Measurements from ENCODE around the gene SYNPR.
"Not testable (repeated sequence)": the region's sequence is repeated elsewhere in the genome, so short reads cannot be mapped to it uniquely, and the experiment has no call there.

The SYNPR gene

GRCh38 chr3:63639806-63640205 is 361.7 kb downstream of the SYNPR start:
- no peaks in the 10 kb centered on the region for H3K36me3 ChIP-seq (ENCODE audit: control insufficient read depth, insufficient read depth, low read length)
- H3K27me3 ChIP-seq (ENCODE audit: control insufficient read depth, insufficient read depth, low read length) = no peaks in the 10 kb centered on the region
- H3K9ac ChIP-seq (ENCODE audit: low read depth, low read length) = no peak overlapping the region
- no peaks in the 10 kb centered on the region for H3K9me3 ChIP-seq (ENCODE audit: control insufficient read depth, insufficient read depth, low read length)
- no peak overlapping the region for H3K4me3 ChIP-seq (ENCODE audit: low read depth, low read length)
- H3K4me1 ChIP-seq (ENCODE audit: control insufficient read depth, insufficient read depth, low read length) = peaks cover 3% of the 10 kb centered on the region

- H3K4me3 ChIP-seq (ENCODE audit: low read depth, low read length) = no peak overlapping the region
- H3K9ac ChIP-seq (ENCODE audit: low read depth, low read length) = no peak overlapping the region
- no peaks in the 10 kb centered on the region for H3K27me3 ChIP-seq (ENCODE audit: control insufficient read depth, insufficient read depth, low read length)
- H3K9me3 ChIP-seq (ENCODE audit: control insufficient read depth, insufficient read depth, low read length) = no peaks in the 10 kb centered on the region
- no peaks in the 10 kb centered on the region for H3K36me3 ChIP-seq (ENCODE audit: control insufficient read depth, insufficient read depth, low read length)
- H3K4me1 ChIP-seq (ENCODE audit: control insufficient read depth, insufficient read depth, low read length) = peaks cover 3% of the 10 kb centered on the region
These were observed 364.4 kb downstream of the SYNPR start for GRCh38 chr3:63642488-63642887.

- H3K36me3 ChIP-seq (ENCODE audit: control insufficient read depth, insufficient read depth, low read length) = no peaks in the 10 kb centered on the region
- H3K27me3 ChIP-seq (ENCODE audit: control insufficient read depth, insufficient read depth, low read length) = no peaks in the 10 kb centered on the region
- peak overlapping the region; percentile 76 for H3K4me3 ChIP-seq (ENCODE audit: low read depth, low read length)
- no peaks in the 10 kb centered on the region for H3K9me3 ChIP-seq (ENCODE audit: control insufficient read depth, insufficient read depth, low read length)
- H3K4me1 ChIP-seq (ENCODE audit: control insufficient read depth, insufficient read depth, low read length) = peaks cover 3% of the 10 kb centered on the region
- no peak overlapping the region for H3K9ac ChIP-seq (ENCODE audit: low read depth, low read length)
These were observed 366.2 kb downstream of the SYNPR start for GRCh38 chr3:63644212-63644797.

- H3K9ac ChIP-seq (ENCODE audit: low read depth, low read length) = not testable (repeated sequence)
- H3K4me3 ChIP-seq (ENCODE audit: low read depth, low read length) = peak overlapping the region; percentile 76
These were observed 367.0 kb downstream of the SYNPR start for GRCh38 chr3:63644928-63645781.

GRCh38 chr3:63652066-63652725 is 374.1 kb downstream of the SYNPR start, which contains the start of gene SNTN:
SNTN (plus strand) TSS chr3:63652675; CDS start chr3:63652688, 13 bp downstream.
- Histone ChIP-seq H3K9ac (ENCODE audit: low read depth, low read length) (no peak within 1 kb of the TSS), H3K9me3 (ENCODE audit: control insufficient read depth, insufficient read depth, low read length) (no peaks in the 10 kb centered on the region), H3K4me3 (ENCODE audit: low read depth, low read length) (no peak within 1 kb of the TSS), H3K36me3 (ENCODE audit: control insufficient read depth, insufficient read depth, low read length) (no peaks in the 10 kb centered on the region), H3K27me3 (ENCODE audit: control insufficient read depth, insufficient read depth, low read length) (no peaks in the 10 kb centered on the region), H3K4me1 (ENCODE audit: control insufficient read depth, insufficient read depth, low read length) (no peaks in the 10 kb centered on the region)

More at GRCh38 chr3:63644928-63645781, 367.0 kb downstream of the SYNPR start:
- not testable (repeated sequence) for H3K27me3 ChIP-seq (ENCODE audit: control insufficient read depth, insufficient read depth, low read length); H3K4me1 ChIP-seq (ENCODE audit: control insufficient read depth, insufficient read depth, low read length); H3K9me3 ChIP-seq (ENCODE audit: control insufficient read depth, insufficient read depth, low read length); H3K36me3 ChIP-seq (ENCODE audit: control insufficient read depth, insufficient read depth, low read length)

GRCh38 chr3:63654211-63654610 is 376.1 kb downstream of the SYNPR start:
- H3K36me3 ChIP-seq (ENCODE audit: control insufficient read depth, insufficient read depth, low read length) = no peaks in the 10 kb centered on the region
- H3K27me3 ChIP-seq (ENCODE audit: control insufficient read depth, insufficient read depth, low read length) = no peaks in the 10 kb centered on the region
- H3K4me3 ChIP-seq (ENCODE audit: low read depth, low read length) = no peak overlapping the region
- H3K4me1 ChIP-seq (ENCODE audit: control insufficient read depth, insufficient read depth, low read length) = no peaks in the 10 kb centered on the region
- H3K9ac ChIP-seq (ENCODE audit: low read depth, low read length) = no peak overlapping the region
- H3K9me3 ChIP-seq (ENCODE audit: control insufficient read depth, insufficient read depth, low read length) = no peaks in the 10 kb centered on the region

- H3K9ac ChIP-seq (ENCODE audit: low read depth, low read length) = no peak overlapping the region
- no peaks in the 10 kb centered on the region for H3K36me3 ChIP-seq (ENCODE audit: control insufficient read depth, insufficient read depth, low read length)
- no peaks in the 10 kb centered on the region for H3K4me1 ChIP-seq (ENCODE audit: control insufficient read depth, insufficient read depth, low read length)
- H3K9me3 ChIP-seq (ENCODE audit: control insufficient read depth, insufficient read depth, low read length) = no peaks in the 10 kb centered on the region
- H3K27me3 ChIP-seq (ENCODE audit: control insufficient read depth, insufficient read depth, low read length) = no peaks in the 10 kb centered on the region
- no peak overlapping the region for H3K4me3 ChIP-seq (ENCODE audit: low read depth, low read length)
These were observed 376.8 kb downstream of the SYNPR start for GRCh38 chr3:63654931-63655330.

GRCh38 chr3:63655519-63655918 is 377.4 kb downstream of the SYNPR start:
- Histone ChIP-seq H3K4me1 (ENCODE audit: control insufficient read depth, insufficient read depth, low read length) (no peaks in the 10 kb centered on the region), H3K27me3 (ENCODE audit: control insufficient read depth, insufficient read depth, low read length) (no peaks in the 10 kb centered on the region), H3K4me3 (ENCODE audit: low read depth, low read length) (no peak overlapping the region), H3K36me3 (ENCODE audit: control insufficient read depth, insufficient read depth, low read length) (no peaks in the 10 kb centered on the region), H3K9me3 (ENCODE audit: control insufficient read depth, insufficient read depth, low read length) (no peaks in the 10 kb centered on the region), H3K9ac (ENCODE audit: low read depth, low read length) (no peak overlapping the region)

GRCh38 chr3:63656786-63657185 is 378.7 kb downstream of the SYNPR start:
- H3K36me3 ChIP-seq (ENCODE audit: control insufficient read depth, insufficient read depth, low read length) = no peaks in the 10 kb centered on the region

GRCh38 chr3:63661242-63661641 is 383.1 kb downstream of the SYNPR start:
- Histone ChIP-seq H3K4me3 (ENCODE audit: low read depth, low read length) (no peak overlapping the region), H3K36me3 (ENCODE audit: control insufficient read depth, insufficient read depth, low read length) (no peaks in the 10 kb centered on the region), H3K9ac (ENCODE audit: low read depth, low read length) (no peak overlapping the region), H3K4me1 (ENCODE audit: control insufficient read depth, insufficient read depth, low read length) (peaks cover 2% of the 10 kb centered on the region), H3K9me3 (ENCODE audit: control insufficient read depth, insufficient read depth, low read length) (no peaks in the 10 kb centered on the region), H3K27me3 (ENCODE audit: control insufficient read depth, insufficient read depth, low read length) (no peaks in the 10 kb centered on the region)

More at GRCh38 chr3:63656786-63657185, 378.7 kb downstream of the SYNPR start:
- Histone ChIP-seq H3K4me3 (ENCODE audit: low read depth, low read length) (no peak overlapping the region), H3K4me1 (ENCODE audit: control insufficient read depth, insufficient read depth, low read length) (no peaks in the 10 kb centered on the region), H3K9me3 (ENCODE audit: control insufficient read depth, insufficient read depth, low read length) (no peaks in the 10 kb centered on the region), H3K9ac (ENCODE audit: low read depth, low read length) (no peak overlapping the region), H3K27me3 (ENCODE audit: control insufficient read depth, insufficient read depth, low read length) (no peaks in the 10 kb centered on the region)

GRCh38 chr3:63662011-63662410 is 383.9 kb downstream of the SYNPR start:
- H3K4me3 ChIP-seq (ENCODE audit: low read depth, low read length) = no peak overlapping the region
- H3K9ac ChIP-seq (ENCODE audit: low read depth, low read length) = no peak overlapping the region
- H3K4me1 ChIP-seq (ENCODE audit: control insufficient read depth, insufficient read depth, low read length) = peaks cover 2% of the 10 kb centered on the region
- no peaks in the 10 kb centered on the region for H3K27me3 ChIP-seq (ENCODE audit: control insufficient read depth, insufficient read depth, low read length)
- H3K36me3 ChIP-seq (ENCODE audit: control insufficient read depth, insufficient read depth, low read length) = no peaks in the 10 kb centered on the region
- H3K9me3 ChIP-seq (ENCODE audit: control insufficient read depth, insufficient read depth, low read length) = no peaks in the 10 kb centered on the region
